NK-92 treated with Interleukin-12 subunit alpha and Interleukin-12 subunit beta, amount 100 ng/mL, for 24 hours (cell line): ENCODE results near the gene ZNF776.
"Not testable (repeated sequence)": the region's sequence is repeated elsewhere in the genome, so short reads cannot be mapped to it uniquely, and the experiment has no call there.

ENCODE experiments used
- DNase-seq: peaks from one replicate; lab custom pipeline; 2025; lab: John Stamatoyannopoulos, UW

ZNF776 gene

DNA sequence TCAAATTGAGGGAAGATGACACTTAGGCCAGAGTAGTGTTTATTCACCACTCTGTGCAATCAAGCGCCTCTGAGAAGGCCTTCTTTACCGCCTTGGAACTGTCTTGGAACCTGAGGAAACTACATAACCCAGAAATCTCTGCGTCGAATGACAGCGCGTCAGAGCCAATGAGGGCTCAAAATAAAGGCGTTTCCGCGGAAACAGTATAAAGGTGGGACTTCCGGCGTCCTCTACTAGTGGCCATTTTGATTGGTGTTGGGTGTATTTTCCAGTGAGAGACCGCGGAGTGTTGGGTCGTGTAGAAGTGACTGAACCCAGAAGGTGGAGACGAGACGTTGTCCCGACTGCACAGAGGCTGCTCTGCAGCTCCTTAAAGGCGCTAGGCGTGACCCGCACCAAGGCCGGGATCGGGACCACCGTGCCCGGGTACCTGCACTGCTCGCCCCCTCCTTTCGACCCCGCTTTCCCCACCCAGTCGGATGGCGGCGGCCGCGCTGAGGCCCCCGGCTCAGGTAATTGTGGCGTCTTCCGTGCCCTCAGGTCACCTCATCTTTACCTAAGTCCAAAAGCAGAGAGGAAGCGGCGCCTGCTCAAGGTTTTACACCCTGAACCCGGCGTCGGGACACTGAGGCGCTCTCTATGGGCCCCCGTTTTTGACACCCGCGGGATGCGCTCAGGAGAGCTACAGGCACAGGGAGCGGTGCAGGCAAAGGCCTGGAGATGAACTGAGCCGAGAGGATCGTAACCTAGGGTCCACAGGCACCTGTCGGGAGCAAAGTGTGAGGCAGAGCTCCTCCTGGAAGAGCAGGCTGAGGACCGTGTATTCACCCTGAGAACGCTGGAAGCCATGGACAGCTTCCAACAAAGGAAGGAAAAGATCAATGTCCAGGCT is at the start of gene ZNF776:
TSS of gene ZNF776 (plus strand) at position 236 of the 892 bp plus-strand sequence. CDS start at position 480, 244 bp downstream.
- peak; percentile 41 for DNase-seq

DNA sequence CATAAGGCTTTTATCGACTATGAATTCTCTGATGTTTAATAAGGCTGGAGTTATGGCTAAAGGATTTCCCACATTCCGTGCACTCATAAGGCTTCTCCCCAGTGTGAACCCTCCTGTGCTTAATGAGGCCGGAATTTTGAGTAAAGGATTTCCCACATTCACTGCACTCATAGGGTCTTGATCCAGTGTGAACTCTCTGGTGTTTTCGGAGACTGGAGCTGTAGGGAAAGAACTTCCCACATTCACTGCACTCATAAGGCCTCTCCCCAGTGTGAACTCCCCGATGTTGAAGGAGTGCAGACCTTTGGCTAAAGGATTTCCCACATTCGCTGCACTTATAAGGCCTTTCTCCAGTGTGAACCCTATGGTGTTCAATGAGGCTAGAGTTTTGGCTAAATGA is 45.0 kb upstream of the ZNF776 start:
- DNase-seq: no peak

- DNase-seq: no peak
These were observed 40.3 kb upstream of the ZNF776 start for GRCh38 chr19:57706346-57706745.

- no peak for DNase-seq
These were observed 37.8 kb upstream of the ZNF776 start, which contains the start of gene ZNF154 for GRCh38 chr19:57708641-57709361. Gene ZNF154, minus strand, starts transcription at chr19:57709204. Its CDS starts 233 bp downstream, at chr19:57708971.

DNA sequence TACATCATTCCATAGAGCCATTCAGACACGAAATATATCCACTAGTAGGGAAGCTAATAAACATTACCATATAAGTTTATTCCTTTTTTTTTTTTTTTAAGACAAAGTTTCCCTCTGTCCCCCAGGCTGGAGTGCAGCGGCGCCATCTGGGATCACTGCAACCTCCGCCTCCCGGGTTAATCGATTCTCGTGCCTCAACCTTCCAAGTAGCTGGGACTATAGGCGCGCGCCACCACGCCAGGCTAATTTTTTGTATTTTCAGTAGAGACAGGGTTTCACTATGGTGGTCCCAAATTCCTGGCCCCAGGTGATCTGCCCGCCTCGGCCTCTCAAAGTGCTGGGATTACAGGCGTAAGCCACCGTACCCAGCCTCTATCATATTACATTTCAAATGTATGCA is 37.0 kb upstream of the ZNF776 start:
- no peak for DNase-seq

DNA sequence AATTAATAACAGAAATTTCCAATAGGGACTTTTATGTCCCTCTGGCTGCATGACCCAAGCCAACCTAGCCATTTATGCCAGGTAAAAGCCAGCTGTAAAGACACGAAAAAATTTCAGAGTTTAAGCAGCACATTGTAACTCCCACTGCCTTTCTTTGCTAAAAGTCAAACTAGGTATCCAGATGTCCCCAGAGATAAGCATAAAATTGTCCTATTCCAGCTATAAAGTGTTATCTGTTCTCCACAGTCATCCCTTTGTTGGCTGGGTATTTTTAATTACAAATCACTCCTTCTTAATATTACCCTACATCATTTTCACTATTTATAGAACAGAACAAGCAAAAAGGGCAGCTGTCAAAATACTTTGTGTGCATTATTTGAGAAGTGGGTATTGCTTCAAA is 34.4 kb upstream of the ZNF776 start:
- no peak for DNase-seq

DNA sequence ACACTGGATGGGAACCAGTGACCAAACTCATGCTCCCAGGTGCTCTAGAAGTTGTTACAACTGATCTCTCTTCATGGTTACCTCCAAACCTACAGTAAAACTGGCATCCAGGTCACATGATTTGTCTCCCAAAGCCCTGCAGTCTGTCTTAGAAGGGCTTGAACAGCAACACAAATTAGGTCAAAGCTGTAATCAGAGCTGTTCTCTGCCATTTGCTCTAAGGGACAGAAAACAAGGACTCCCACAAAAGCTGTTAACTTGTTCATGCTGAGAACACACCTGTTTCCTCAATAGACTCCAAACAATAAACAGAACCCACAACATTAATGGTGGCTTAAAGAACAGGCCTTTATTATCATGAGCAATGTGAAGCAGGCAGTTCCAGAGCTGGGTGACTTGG is 27.2 kb upstream of the ZNF776 start:
- no peak for DNase-seq

GRCh38 chr19:57719901-57720519 is 26.6 kb upstream of the ZNF776 start:
- no peak for DNase-seq

DNA sequence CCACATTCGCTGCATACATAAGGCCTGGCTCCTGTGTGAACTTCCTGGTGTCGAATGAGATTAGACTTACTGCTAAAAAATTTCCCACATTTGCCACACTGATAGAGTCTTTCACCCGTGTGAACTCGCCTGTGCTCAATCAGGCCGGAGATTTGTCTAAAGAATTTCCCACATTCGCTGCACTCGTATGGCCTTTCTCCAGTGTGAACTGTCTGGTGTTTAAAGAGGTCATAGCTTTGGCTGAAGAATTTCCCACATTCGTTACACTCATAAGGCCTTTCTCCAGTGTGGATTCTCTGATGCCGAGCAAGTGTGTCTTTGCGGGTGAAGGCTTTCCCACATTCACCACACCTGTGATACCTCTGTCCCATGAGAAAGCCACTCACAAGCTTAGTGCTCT is 25.7 kb upstream of the ZNF776 start:
- no peak for DNase-seq

- DNase-seq: not testable (repeated sequence)
These were observed 8.3 kb upstream of the ZNF776 start for GRCh38 chr19:57738320-57738719.

GRCh38 chr19:57738770-57739169 is 7.8 kb upstream of the ZNF776 start:
- DNase-seq: not testable (repeated sequence)

GRCh38 chr19:57747472-57747807 is 825 bp downstream of the ZNF776 start:
- no peak for DNase-seq

GRCh38 chr19:57748029-57748428 is 1.4 kb downstream of the ZNF776 start:
- no peak for DNase-seq

GRCh38 chr19:57754091-57754673 is 7.6 kb downstream of the ZNF776 start:
- no peak for DNase-seq

GRCh38 chr19:57755031-57755430 is 8.4 kb downstream of the ZNF776 start:
- DNase-seq: no peak

- no peak for DNase-seq
These were observed 11.3 kb downstream of the ZNF776 start for GRCh38 chr19:57757941-57758340.

DNA sequence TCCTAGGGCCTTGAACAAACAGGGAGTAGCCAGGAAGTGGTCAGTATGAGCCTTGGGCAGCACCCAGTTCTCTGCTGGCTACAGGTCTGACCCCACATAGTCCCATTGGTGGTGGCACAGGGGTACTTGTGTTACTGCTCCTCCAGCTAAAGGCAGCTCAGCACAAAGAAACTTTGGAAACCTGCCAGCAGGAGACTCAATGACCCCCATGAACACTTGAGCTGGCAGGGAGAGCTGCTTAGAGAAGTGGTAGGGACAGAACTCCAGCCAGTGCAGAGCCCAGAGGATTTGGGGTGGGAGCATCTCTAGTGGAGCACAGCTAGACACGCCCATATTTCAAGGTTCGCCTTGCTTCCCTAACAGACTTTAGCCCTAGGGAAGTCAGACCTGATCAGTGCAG is 12.5 kb downstream of the ZNF776 start:
- no peak for DNase-seq

GRCh38 chr19:57769345-57770131 is 22.9 kb downstream of the ZNF776 start, which contains the start of gene ZNF586:
Gene ZNF586, plus strand, starts transcription at chr19:57769676. Its CDS starts 167 bp downstream, at chr19:57769843.
- no peak for DNase-seq

DNA sequence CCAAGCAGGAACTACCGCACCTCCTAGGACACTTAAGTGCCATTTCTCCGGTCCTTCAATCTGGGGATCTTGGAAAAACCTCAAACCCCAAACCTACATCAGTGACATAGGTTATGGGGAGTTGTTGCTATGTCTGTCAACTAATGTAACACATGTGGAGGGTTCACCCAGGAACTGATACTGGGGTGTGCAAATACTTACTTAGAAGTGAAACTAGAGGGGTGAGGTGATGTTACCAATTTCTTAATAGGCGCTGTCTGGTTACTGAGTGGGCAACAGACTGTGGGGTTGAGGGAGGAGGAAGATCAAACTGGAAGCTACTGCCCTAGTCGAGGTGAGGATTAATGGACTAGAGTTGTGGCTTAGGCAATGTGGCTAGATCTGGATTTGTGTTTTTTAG is 24.8 kb downstream of the ZNF776 start:
- DNase-seq: no peak

DNA sequence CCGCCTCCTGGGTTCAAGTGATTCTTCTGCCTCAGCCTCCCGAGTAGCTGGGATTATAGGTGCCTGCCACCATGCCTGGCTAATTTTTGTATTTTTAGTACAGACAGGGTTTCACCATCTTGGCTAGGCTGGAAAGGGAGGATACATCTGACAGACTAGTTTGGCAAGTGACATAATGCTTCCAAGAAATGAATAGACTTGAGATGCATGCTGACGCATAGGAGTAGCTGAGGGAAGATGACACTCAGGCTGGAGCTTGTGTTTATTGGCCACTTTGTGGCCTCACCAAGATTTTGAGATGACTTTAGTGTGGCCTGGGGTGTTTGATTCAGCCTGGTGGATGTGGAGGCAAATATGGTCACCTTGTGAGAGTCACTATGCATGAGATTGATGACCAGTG is 26.9 kb downstream of the ZNF776 start:
- DNase-seq: no peak

GRCh38 chr19:57776764-57777296 is 30.2 kb downstream of the ZNF776 start:
- DNase-seq: no peak
